Nephron progenitor cell (in vitro differentiated cells): ENCODE data around the gene FGD2.

ENCODE experiments used
- DNase-seq: peaks from one replicate; pipeline ENCODE4 v3.0.0; 2021
- H3K27ac Mint-ChIP-seq: 2 replicates; pipeline ENCODE4 v1.8.0; 2021; ENCODE audit warnings: mild to moderate bottlenecking, moderate library complexity, mixed read lengths
- H3K27me3 Mint-ChIP-seq: 2 replicates; pipeline ENCODE4 v1.8.0; 2021; ENCODE audit warnings: mild to moderate bottlenecking, low read depth, mixed read lengths; ENCODE audit not compliant: poor library complexity
- H3K36me3 Mint-ChIP-seq: 2 replicates; pipeline ENCODE4 v1.8.0; 2021; ENCODE audit warnings: low read depth, mixed read lengths
- H3K4me1 Mint-ChIP-seq: 2 replicates; pipeline ENCODE4 v1.8.0; 2021; ENCODE audit warnings: mixed read lengths
- H3K4me3 Mint-ChIP-seq: 2 replicates; pipeline ENCODE4 v1.8.0; 2021; ENCODE audit warnings: mild to moderate bottlenecking, moderate library complexity, mixed read lengths
- H3K9me3 Mint-ChIP-seq: 2 replicates; pipeline ENCODE4 v1.8.0; 2021; ENCODE audit warnings: mild to moderate bottlenecking, moderate library complexity, mixed read lengths
- CTCF ChIP-seq: fragments of 200-600 bp; sonication (generic); IDR thresholded peaks from 2 replicates; pipeline ENCODE4 v1.5.0; 2021; ENCODE audit warnings: antibody characterized with exemption

FGD2 gene

GRCh38 chr6:37005061-37005810 lies at the start of gene FGD2:
FGD2 (plus strand) TSS chr6:37005655; CDS start chr6:37005818, 163 bp downstream.
- no peaks in the 10 kb centered on the region for H3K36me3 Mint-ChIP-seq
- H3K4me3 Mint-ChIP-seq, result no peak within 1 kb of the TSS
- peaks cover 4% of the 10 kb centered on the region for H3K9me3 Mint-ChIP-seq
- no peak for DNase-seq
- no peak within 1 kb of the TSS for H3K27ac Mint-ChIP-seq
- H3K4me1 Mint-ChIP-seq, result peaks cover 45% of the 10 kb centered on the region
- peaks cover 22% of the 10 kb centered on the region for H3K27me3 Mint-ChIP-seq
- TF ChIP-seq CTCF, result no peak

GRCh38 chr6:36955671-36956445 lies 49.6 kb upstream of the FGD2 start:
- no peak for TF ChIP-seq CTCF

GRCh38 chr6:36956446-36956820 lies 49.0 kb upstream of the FGD2 start:
- no peak overlapping the region for H3K4me3 Mint-ChIP-seq
- H3K27ac Mint-ChIP-seq, result no peak overlapping the region
- TF ChIP-seq CTCF, result no peak
- DNase-seq, result no peak
- no peaks in the 10 kb centered on the region for H3K9me3 Mint-ChIP-seq
- H3K27me3 Mint-ChIP-seq, result peaks cover 17% of the 10 kb centered on the region
- H3K4me1 Mint-ChIP-seq, result peaks cover 11% of the 10 kb centered on the region
- H3K36me3 Mint-ChIP-seq, result no peaks in the 10 kb centered on the region

More at GRCh38 chr6:36955671-36956445, 49.6 kb upstream of the FGD2 start:
- Mint-ChIP-seq H3K27me3 (peaks cover 23% of the 10 kb centered on the region), H3K4me1 (peaks cover 5% of the 10 kb centered on the region), H3K9me3 (no peaks in the 10 kb centered on the region), H3K36me3 (no peaks in the 10 kb centered on the region), H3K4me3 (no peak overlapping the region), H3K27ac (no peak overlapping the region)
- no peak for DNase-seq

GRCh38 chr6:36957773-36958271 lies 47.6 kb upstream of the FGD2 start:
- DNase-seq, result no peak
- Mint-ChIP-seq H3K9me3 (no peaks in the 10 kb centered on the region), H3K27me3 (peaks cover 16% of the 10 kb centered on the region), H3K4me1 (peaks cover 18% of the 10 kb centered on the region), H3K36me3 (no peaks in the 10 kb centered on the region), H3K4me3 (no peak overlapping the region), H3K27ac (no peak overlapping the region)
- no peak for TF ChIP-seq CTCF

- H3K4me1 Mint-ChIP-seq, result peaks cover 26% of the 10 kb centered on the region
- peaks cover 11% of the 10 kb centered on the region for H3K27me3 Mint-ChIP-seq
- H3K27ac Mint-ChIP-seq, result no peak overlapping the region
- H3K9me3 Mint-ChIP-seq, result no peaks in the 10 kb centered on the region
- no peaks in the 10 kb centered on the region for H3K36me3 Mint-ChIP-seq
- H3K4me3 Mint-ChIP-seq, result no peak overlapping the region
- TF ChIP-seq CTCF, result no peak
- no peak for DNase-seq
These were observed 46.5 kb upstream of the FGD2 start for GRCh38 chr6:36958775-36959554.
